GM12878 (cell line): Measurements from ENCODE around the gene ITSN1. TPM values are rescaled to one million over a fixed set of nuclear protein-coding genes. Genes with fewer than 3 reads are reported as not detected.

Source experiments
- GATAD2B ChIP-seq: fragments of 450-650 bp; conservative IDR thresholded peaks from 2 replicates; pipeline ENCODE4 v1.6.1; 2017; ENCODE audit warnings: low read depth, mild to moderate bottlenecking, moderate library complexity
- HCFC1 ChIP-seq: fragments of 150-350 bp; IDR thresholded peaks from 2 replicates; pipeline ENCODE4 v1.6.1; 2014; ENCODE audit warnings: low read length
- MTA2 ChIP-seq: fragments of 450-650 bp; IDR thresholded peaks from 2 replicates; pipeline ENCODE4 v1.6.1; 2016; ENCODE audit warnings: low read depth, mild to moderate bottlenecking, moderate library complexity
- USF1 ChIP-seq: IDR thresholded peaks from 2 replicates; pipeline ENCODE4 v1.6.1; 2011; ENCODE audit warnings: borderline replicate concordance, low read depth, mild to moderate bottlenecking, moderate library complexity, mixed read lengths, low read length; ENCODE audit not compliant: insufficient read depth; ENCODE audit errors: extremely low read length
- YBX1 ChIP-seq: fragments of 450-650 bp; IDR thresholded peaks from 2 replicates; pipeline ENCODE4 v1.6.1; 2016; ENCODE audit warnings: antibody characterized with exemption
- ZBTB40 ChIP-seq: fragments of 450-650 bp; IDR thresholded peaks from 2 replicates; pipeline ENCODE4 v1.6.1; 2016; ENCODE audit warnings: mild to moderate bottlenecking, moderate library complexity, borderline replicate concordance
- polyA plus RNA-seq, 11 experiments: library from polyadenylated mRNA; depleted of rRNA in 4 of 11; unstranded in 6 of 11; stranded (reverse) in 5 of 11; fragments of >200 nt; fragmentation: Nextera tagmentation in 4 of 11; fragmentation: Illumina TruSeq in 1 of 11; extraction: Ambion mirVana in 4 of 11; extraction: Trizol in 1 of 11; gene quantifications; 1 replicate in 1 of 11; 2 replicates in 10 of 11; pipeline versions ENCODE4 v1.2.1 to v1.2.3, GENCODE V29; 2011 to 2016; ENCODE audit warnings: inconsistent platforms in 2 of 11, missing spikeins in 2 of 11, low read depth in 1 of 11
- total RNA-seq, 4 experiments: library from RNA; depleted of rRNA in 3 of 4; stranded (reverse); fragments of >200 nt in 3 of 4; fragmentation: Illumina TruSeq in 1 of 4; extraction: Trizol in 1 of 4; gene quantifications; 2 replicates each; pipeline versions ENCODE4 v1.2.1 to v1.2.3, GENCODE V29; 2013 to 2021
- TF ChIP-seq, protein P1 (sequence below): IDR thresholded peaks from 2 replicates; pipeline ENCODE4 v1.6.1; 2012; ENCODE audit warnings: low read length, inconsistent platforms

ITSN1 gene
- total and polyA plus RNA-seq, 10 of the 15 experiments (the other 5 are each of a cell fraction or from before 2014, with no cell fraction given) = 0.89 to 10.6 (median 4.8) TPM

DNA sequence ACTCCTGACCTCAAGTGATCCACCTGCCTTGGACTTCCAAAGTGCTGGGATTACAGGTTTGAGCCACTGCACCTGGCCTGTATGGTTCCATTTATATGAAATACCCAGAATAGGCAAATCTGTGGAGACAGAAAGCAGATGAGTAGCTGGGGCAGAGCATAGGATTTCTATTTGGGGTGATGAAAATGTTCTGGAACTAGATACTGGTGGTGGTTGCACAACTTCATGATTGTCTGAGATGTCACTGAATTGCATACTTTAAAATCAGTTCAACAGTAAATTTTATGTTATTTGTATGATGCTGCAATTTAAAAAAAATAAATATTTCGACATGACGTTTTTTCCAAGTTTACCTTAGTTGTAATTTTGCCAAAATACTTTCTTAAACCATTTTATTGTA lies 23.9 kb downstream of the ITSN1 start (continued):
- TF ChIP-seq ZBTB40 (no peak), USF1 (no peak), YBX1 (no peak), HCFC1 (no peak), MTA2 (no peak), GATAD2B (no peak)
- TF ChIP-seq, protein P1, sequence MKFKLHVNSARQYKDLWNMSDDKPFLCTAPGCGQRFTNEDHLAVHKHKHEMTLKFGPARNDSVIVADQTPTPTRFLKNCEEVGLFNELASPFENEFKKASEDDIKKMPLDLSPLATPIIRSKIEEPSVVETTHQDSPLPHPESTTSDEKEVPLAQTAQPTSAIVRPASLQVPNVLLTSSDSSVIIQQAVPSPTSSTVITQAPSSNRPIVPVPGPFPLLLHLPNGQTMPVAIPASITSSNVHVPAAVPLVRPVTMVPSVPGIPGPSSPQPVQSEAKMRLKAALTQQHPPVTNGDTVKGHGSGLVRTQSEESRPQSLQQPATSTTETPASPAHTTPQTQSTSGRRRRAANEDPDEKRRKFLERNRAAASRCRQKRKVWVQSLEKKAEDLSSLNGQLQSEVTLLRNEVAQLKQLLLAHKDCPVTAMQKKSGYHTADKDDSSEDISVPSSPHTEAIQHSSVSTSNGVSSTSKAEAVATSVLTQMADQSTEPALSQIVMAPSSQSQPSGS = no peak
